HepG2 (cell line): ENCODE measurements around the gene KIF17. TPM values are rescaled to one million over a fixed set of nuclear protein-coding genes. Genes with fewer than 3 reads are reported as not detected.

Source experiments
- ATAC-seq: fragments of 200-7000 bp; cut with Tn5 transposase; 3 replicates; pipeline ENCODE4 v1.9.1; 2020; ENCODE audit warnings: mild to moderate bottlenecking, moderate library complexity
- BruUV-seq: library from RNA; stranded (reverse); fragments of 400-500 nt; replicated peaks from 2 replicates; lab custom pipeline; 2021; lab: Mats Ljungman, UMichigan
- CTCF ChIA-PET: fragments of 300-600 bp; formaldehyde crosslinking; extraction: SDS; loops from one replicate; lab custom pipeline; 2021; ENCODE audit warnings: low total read pairs, inconsistent platforms, low intra/inter-chr PET ratio; lab: Yijun Ruan, JAX
- POLR2A ChIA-PET: fragments of 350-600 bp; sonication (Branson Sonifier 250); formaldehyde crosslinking; loops from one replicate; lab custom pipeline; 2020; ENCODE audit warnings: antibody characterized with exemption, inconsistent platforms; lab: Yijun Ruan, JAX
- DNase-seq: peaks from one replicate; pipeline ENCODE4 v3.0.0-alpha.2; 2015; ENCODE audit warnings: low spot score
- FAIRE-seq: peaks from 3 replicates; lab custom pipeline; 2011; peaks lifted over from hg19 to GRCh38; lab: Jason Lieb, UNC
- H2AFZ ChIP-seq: one replicate; pipeline ENCODE4 v1.6.1; 2011; ENCODE audit warnings: low read length, inconsistent platforms
- H3K27ac ChIP-seq: fragments of 300-600 bp; 3 replicates; pipeline ENCODE4 v1.8.0; 2011; ENCODE audit warnings: mixed run types, mild to moderate bottlenecking, mixed read lengths, low read length, inconsistent platforms; ENCODE audit not compliant: insufficient read depth; ENCODE audit errors: extremely low read length
- H3K27me3 ChIP-seq, 2 experiments: fragments of 200-600 bp in 1 of 2; 2 replicates in 1 of 2; 3 replicates in 1 of 2; pipeline versions ENCODE4 v1.6.0 to v1.8.0; 2011; ENCODE audit warnings: low read length in 2 of 2, mild to moderate bottlenecking in 2 of 2, moderate library complexity in 2 of 2, inconsistent platforms in 1 of 2; ENCODE audit not compliant: insufficient read depth in 2 of 2, control insufficient read depth in 1 of 2
- H3K36me3 ChIP-seq, 2 experiments: fragments of 200-600 bp in 1 of 2; replicated peaks in 1 of 2; 2 replicates in 1 of 2; 3 replicates in 1 of 2; pipeline versions ENCODE4 v1.5.1 to v1.8.0; 2011; ENCODE audit warnings: low read length in 2 of 2, inconsistent platforms in 1 of 2; ENCODE audit not compliant: insufficient read depth in 2 of 2, control insufficient read depth in 1 of 2
- H3K4me1 ChIP-seq: 2 replicates; pipeline ENCODE4 v1.5.1; 2012; ENCODE audit warnings: low read length, inconsistent platforms; ENCODE audit not compliant: insufficient read depth
- H3K4me2 ChIP-seq: 2 replicates; pipeline ENCODE4 v1.6.0; 2011; ENCODE audit warnings: low read depth, low read length, inconsistent platforms
- H3K4me3 ChIP-seq, 3 experiments: fragments of 200-600 bp in 1 of 3; sonication (generic), shearing (Covaris generic) in 1 of 3; replicated peaks in 1 of 3; 2 replicates each; pipeline ENCODE4 v1.5.1; 2011 to 2016; ENCODE audit warnings: low read length in 3 of 3, inconsistent platforms in 2 of 3, low read depth in 2 of 3, mild to moderate bottlenecking in 2 of 3, control low read depth in 1 of 3, mixed read lengths in 1 of 3; ENCODE audit not compliant: insufficient read depth in 1 of 3
- H3K79me2 ChIP-seq: one replicate; pipeline ENCODE4 v1.6.1; 2011; ENCODE audit warnings: low read length, inconsistent platforms; ENCODE audit not compliant: insufficient read depth
- H3K9ac ChIP-seq: 2 replicates; pipeline ENCODE4 v1.6.0; 2011; ENCODE audit warnings: mild to moderate bottlenecking, low read depth, low read length, inconsistent platforms; ENCODE audit not compliant: insufficient read depth
- H3K9me3 ChIP-seq: 2 replicates; pipeline ENCODE4 v1.5.1; 2012; ENCODE audit warnings: mild to moderate bottlenecking, low read length
- H4K20me1 ChIP-seq: 2 replicates; pipeline ENCODE4 v1.6.0; 2011; ENCODE audit warnings: inconsistent platforms, mild to moderate bottlenecking, low read length, moderate library complexity; ENCODE audit not compliant: insufficient read depth
- CENPX ChIP-seq: sonication (generic); formaldehyde crosslinking; IDR thresholded peaks from 2 replicates; pipeline ENCODE4 v1.9.0; 2021; ENCODE audit warnings: mild to moderate bottlenecking, missing genetic modification reagents, moderate library complexity
- HNF4A ChIP-seq: sonication (generic); formaldehyde crosslinking; IDR thresholded peaks from 2 replicates; pipeline ENCODE4 v1.4.0; 2020; ENCODE audit warnings: missing genetic modification reagents
- NONO ChIP-seq, 2 experiments: fragments of 450-650 bp in 1 of 2; sonication (generic) in 1 of 2; formaldehyde crosslinking in 1 of 2; IDR thresholded peaks in 1 of 2; conservative IDR thresholded peaks in 1 of 2; 2 replicates each; pipeline versions ENCODE4 v1.6.1 to v1.8.0; 2017 to 2022; ENCODE audit warnings: mild to moderate bottlenecking in 1 of 2, missing genetic modification reagents in 1 of 2, moderate library complexity in 1 of 2
- POLR2A ChIP-seq, 2 experiments: IDR thresholded peaks; 2 replicates each; pipeline ENCODE4 v1.6.1; 2011; ENCODE audit warnings: low read depth in 2 of 2, low read length in 2 of 2, mild to moderate bottlenecking in 1 of 2, moderate library complexity in 1 of 2; ENCODE audit not compliant: insufficient read depth in 1 of 2
- SIX1 ChIP-seq: sonication (generic); formaldehyde crosslinking; IDR thresholded peaks from 2 replicates; pipeline ENCODE4 v1.4.0; 2020; ENCODE audit warnings: missing genetic modification reagents, borderline replicate concordance
- SOX5 ChIP-seq: IDR thresholded peaks from 2 replicates; pipeline ENCODE4 v1.6.1; 2016; ENCODE audit warnings: borderline replicate concordance
- ZFP1 ChIP-seq: IDR thresholded peaks from 2 replicates; pipeline ENCODE4 v1.6.1; 2016
- ZMYM4 ChIP-seq: sonication (generic); formaldehyde crosslinking; IDR thresholded peaks from 2 replicates; pipeline ENCODE4 v1.8.1; 2023; ENCODE audit warnings: mild to moderate bottlenecking, missing genetic modification reagents
- ZNF207 ChIP-seq: fragments of 450-650 bp; IDR thresholded peaks from 2 replicates; pipeline ENCODE4 v1.6.1; 2016; ENCODE audit warnings: antibody characterized with exemption, borderline replicate concordance
- ZNF782 ChIP-seq: sonication (generic); formaldehyde crosslinking; IDR thresholded peaks from 2 replicates; pipeline ENCODE4 v1.4.0; 2020; ENCODE audit warnings: missing genetic modification reagents, mild to moderate bottlenecking, borderline replicate concordance
- ZSCAN5A ChIP-seq: sonication (generic); formaldehyde crosslinking; IDR thresholded peaks from 2 replicates; pipeline ENCODE4 v1.8.0; 2022; ENCODE audit warnings: mild to moderate bottlenecking, missing genetic modification reagents, borderline replicate concordance
- WGBS: methylation state at CpG from one replicate; pipeline ENCODE4 v1.1.6; 2017; ENCODE audit warnings: low lambda C conversion rate; 5-methylcytosine and 5-hydroxymethylcytosine counted together
- in situ Hi-C: cut with HindIII; loops from 2 replicates; pipeline ENCODE4 v1.10.0; 2017; ENCODE audit warnings: low pct_unique_long_range_greater_than_20kb; ENCODE audit not compliant: extremely low pct_ligation_motif_present
- intact Hi-C: fragments of 100-400 bp; cut with micrococcal nuclease; formaldehyde crosslinking; loops from one replicate; pipeline ENCODE4 v1.10.0; 2022; ENCODE audit not compliant: unreplicated experiment
- polyA plus RNA-seq, 8 experiments: library from polyadenylated mRNA; depleted of rRNA in 3 of 8; stranded (reverse) in 7 of 8; unstranded in 1 of 8; fragments of >200 nt; fragmentation: Illumina TruSeq in 4 of 8; extraction: Trizol in 4 of 8; gene quantifications; 2 replicates each; pipeline versions ENCODE4 v1.2.1 to v1.2.3, GENCODE V29; 2011 to 2016; ENCODE audit warnings: low read depth in 4 of 8, missing spikeins in 1 of 8, mixed read lengths in 1 of 8; ENCODE audit not compliant: insufficient read depth in 1 of 8
- total RNA-seq, 5 experiments: library from RNA; depleted of rRNA; stranded (reverse); fragments of >200 nt; fragmentation: Illumina TruSeq; extraction: Trizol; gene quantifications; 2 replicates each; pipeline ENCODE4 v1.2.3, GENCODE V29; 2016; ENCODE audit warnings: low read depth in 1 of 5
- TF ChIP-seq, protein P1 (sequence below): sonication (generic); formaldehyde crosslinking; IDR thresholded peaks from 2 replicates; pipeline ENCODE4 v1.4.0; 2020; ENCODE audit warnings: missing genetic modification reagents
- TF ChIP-seq, protein P2 (sequence below): sonication (generic); formaldehyde crosslinking; IDR thresholded peaks from 2 replicates; pipeline ENCODE4 v1.4.0; 2020; ENCODE audit warnings: missing genetic modification reagents

KIF17 gene
- total and polyA plus RNA-seq, 2 of the 13 experiments (the other 11 are each of a cell fraction or from before 2014, with no cell fraction given): 0.24 to 0.44 TPM

DNA sequence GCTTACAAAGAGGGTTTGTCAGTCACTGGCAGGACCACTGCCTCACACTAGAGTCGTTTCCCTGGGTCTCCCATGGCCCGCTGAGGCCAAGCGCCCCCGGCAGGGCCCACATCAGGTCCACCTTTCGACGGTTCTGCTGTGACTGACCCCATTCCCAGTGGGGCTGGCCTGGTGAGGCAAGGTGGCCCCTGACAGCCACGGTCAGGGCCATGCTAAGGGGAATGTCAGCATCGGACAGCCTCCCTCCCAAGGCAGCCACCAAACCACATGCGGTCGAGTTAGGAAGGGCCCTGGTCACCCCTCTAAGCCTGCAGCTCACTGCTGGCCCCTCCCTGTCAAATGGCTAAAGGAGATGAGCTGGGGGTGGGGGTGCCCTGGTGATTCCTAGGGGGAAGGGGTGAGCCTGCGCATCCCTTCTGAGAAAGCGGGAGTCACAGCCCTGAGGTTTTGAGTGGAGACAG lies 2.9 kb upstream of the KIF17 start:
- ChIA-PET POLR2A (no interaction called here), CTCF (no interaction called here)
- FAIRE-seq: no peak

More for the DNA sequence above, 2.9 kb upstream of the KIF17 start:
- Histone ChIP-seq H3K9ac (no peak overlapping the region), H3K4me3 (no peak overlapping the region), H3K27me3 (peaks cover 8 to 28% of the 10 kb centered on the region in 2 experiments), H3K36me3 (no peaks in the 10 kb centered on the region), H3K79me2 (no peaks in the 10 kb centered on the region), H3K4me2 (no peak overlapping the region), H3K27ac (no peak overlapping the region), H3K9me3 (no peaks in the 10 kb centered on the region), H4K20me1 (no peaks in the 10 kb centered on the region), H3K4me1 (peaks cover 22% of the 10 kb centered on the region), H2AFZ (no peak overlapping the region)
- in situ Hi-C loops (no loop called here), intact Hi-C loops (no loop called here)
- DNase-seq (no peak), ATAC-seq (no peak)
- 40% methylated on average over 7 of the region's 12 CpGs for WGBS
- no TSS peak for BruUV-seq
- no peak for TF ChIP-seq SIX1 (CRISPR knock-in tag)
- TF ChIP-seq ZNF207: no peak
- TF ChIP-seq ZFP1 (CRISPR knock-in tag): no peak
- no peak for TF ChIP-seq CENPX (CRISPR knock-in tag)
- TF ChIP-seq SOX5: no peak
- no peak for TF ChIP-seq ZSCAN5A
- TF ChIP-seq, protein P1, sequence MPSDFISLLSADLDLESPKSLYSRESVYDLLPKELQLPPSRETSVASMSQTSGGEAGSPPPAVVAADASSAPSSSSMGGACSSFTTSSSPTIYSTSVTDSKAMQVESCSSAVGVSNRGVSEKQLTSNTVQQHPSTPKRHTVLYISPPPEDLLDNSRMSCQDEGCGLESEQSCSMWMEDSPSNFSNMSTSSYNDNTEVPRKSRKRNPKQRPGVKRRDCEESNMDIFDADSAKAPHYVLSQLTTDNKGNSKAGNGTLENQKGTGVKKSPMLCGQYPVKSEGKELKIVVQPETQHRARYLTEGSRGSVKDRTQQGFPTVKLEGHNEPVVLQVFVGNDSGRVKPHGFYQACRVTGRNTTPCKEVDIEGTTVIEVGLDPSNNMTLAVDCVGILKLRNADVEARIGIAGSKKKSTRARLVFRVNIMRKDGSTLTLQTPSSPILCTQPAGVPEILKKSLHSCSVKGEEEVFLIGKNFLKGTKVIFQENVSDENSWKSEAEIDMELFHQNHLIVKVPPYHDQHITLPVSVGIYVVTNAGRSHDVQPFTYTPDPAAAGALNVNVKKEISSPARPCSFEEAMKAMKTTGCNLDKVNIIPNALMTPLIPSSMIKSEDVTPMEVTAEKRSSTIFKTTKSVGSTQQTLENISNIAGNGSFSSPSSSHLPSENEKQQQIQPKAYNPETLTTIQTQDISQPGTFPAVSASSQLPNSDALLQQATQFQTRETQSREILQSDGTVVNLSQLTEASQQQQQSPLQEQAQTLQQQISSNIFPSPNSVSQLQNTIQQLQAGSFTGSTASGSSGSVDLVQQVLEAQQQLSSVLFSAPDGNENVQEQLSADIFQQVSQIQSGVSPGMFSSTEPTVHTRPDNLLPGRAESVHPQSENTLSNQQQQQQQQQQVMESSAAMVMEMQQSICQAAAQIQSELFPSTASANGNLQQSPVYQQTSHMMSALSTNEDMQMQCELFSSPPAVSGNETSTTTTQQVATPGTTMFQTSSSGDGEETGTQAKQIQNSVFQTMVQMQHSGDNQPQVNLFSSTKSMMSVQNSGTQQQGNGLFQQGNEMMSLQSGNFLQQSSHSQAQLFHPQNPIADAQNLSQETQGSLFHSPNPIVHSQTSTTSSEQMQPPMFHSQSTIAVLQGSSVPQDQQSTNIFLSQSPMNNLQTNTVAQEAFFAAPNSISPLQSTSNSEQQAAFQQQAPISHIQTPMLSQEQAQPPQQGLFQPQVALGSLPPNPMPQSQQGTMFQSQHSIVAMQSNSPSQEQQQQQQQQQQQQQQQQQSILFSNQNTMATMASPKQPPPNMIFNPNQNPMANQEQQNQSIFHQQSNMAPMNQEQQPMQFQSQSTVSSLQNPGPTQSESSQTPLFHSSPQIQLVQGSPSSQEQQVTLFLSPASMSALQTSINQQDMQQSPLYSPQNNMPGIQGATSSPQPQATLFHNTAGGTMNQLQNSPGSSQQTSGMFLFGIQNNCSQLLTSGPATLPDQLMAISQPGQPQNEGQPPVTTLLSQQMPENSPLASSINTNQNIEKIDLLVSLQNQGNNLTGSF (CRISPR knock-in tag): no peak
- TF ChIP-seq ZNF782 (CRISPR knock-in tag): no peak
- TF ChIP-seq, protein P2, sequence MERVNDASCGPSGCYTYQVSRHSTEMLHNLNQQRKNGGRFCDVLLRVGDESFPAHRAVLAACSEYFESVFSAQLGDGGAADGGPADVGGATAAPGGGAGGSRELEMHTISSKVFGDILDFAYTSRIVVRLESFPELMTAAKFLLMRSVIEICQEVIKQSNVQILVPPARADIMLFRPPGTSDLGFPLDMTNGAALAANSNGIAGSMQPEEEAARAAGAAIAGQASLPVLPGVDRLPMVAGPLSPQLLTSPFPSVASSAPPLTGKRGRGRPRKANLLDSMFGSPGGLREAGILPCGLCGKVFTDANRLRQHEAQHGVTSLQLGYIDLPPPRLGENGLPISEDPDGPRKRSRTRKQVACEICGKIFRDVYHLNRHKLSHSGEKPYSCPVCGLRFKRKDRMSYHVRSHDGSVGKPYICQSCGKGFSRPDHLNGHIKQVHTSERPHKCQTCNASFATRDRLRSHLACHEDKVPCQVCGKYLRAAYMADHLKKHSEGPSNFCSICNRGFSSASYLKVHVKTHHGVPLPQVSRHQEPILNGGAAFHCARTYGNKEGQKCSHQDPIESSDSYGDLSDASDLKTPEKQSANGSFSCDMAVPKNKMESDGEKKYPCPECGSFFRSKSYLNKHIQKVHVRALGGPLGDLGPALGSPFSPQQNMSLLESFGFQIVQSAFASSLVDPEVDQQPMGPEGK (CRISPR knock-in tag): no peak
- TF ChIP-seq NONO (IDR thresholded peaks at IDR 0.05): no peak
- TF ChIP-seq NONO (CRISPR knock-in tag; conservative IDR thresholded peaks at IDR 0.05): no peak
- no peak for TF ChIP-seq HNF4A (CRISPR knock-in tag)
- TF ChIP-seq POLR2A (IDR thresholded peaks at IDR 0.05; ENCODE audit: insufficient read depth in 1 of 2, low read depth in 2 of 2, low read length in 2 of 2): no peak
- no peak for TF ChIP-seq ZMYM4 (CRISPR knock-in tag)
